Neutrophil (primary cell): ENCODE results near the gene GNS.
A peak's percentile ranks its signal among the peaks of the same experiment; 100 is the strongest.

Experiments used
- H3K27ac ChIP-seq: fragments of 200-600 bp; sonication (generic); 2 replicates; pipeline ENCODE4 v1.5.1; 2016; ENCODE audit warnings: mild to moderate bottlenecking, moderate library complexity
- H3K27me3 ChIP-seq: fragments of 200-600 bp; sonication (generic); 2 replicates; pipeline ENCODE4 v1.6.0; 2016; ENCODE audit warnings: mild to moderate bottlenecking
- H3K36me3 ChIP-seq: fragments of 200-600 bp; sonication (generic); 2 replicates; pipeline ENCODE4 v1.5.1; 2017
- H3K4me1 ChIP-seq, 2 experiments: fragments of 200-600 bp in 1 of 2; sonication (generic) in 1 of 2; 1 replicate in 1 of 2; 2 replicates in 1 of 2; pipeline versions ENCODE4 v1.5.1 to v1.6.1; 2013 to 2016; ENCODE audit warnings: low read depth in 1 of 2, low read length in 1 of 2, mild to moderate bottlenecking in 1 of 2, moderate library complexity in 1 of 2; ENCODE audit not compliant: control insufficient read depth in 1 of 2, insufficient read depth in 1 of 2
- H3K4me3 ChIP-seq, 2 experiments: fragments of 200-600 bp in 1 of 2; sonication (generic) in 1 of 2; 1 replicate in 1 of 2; 2 replicates in 1 of 2; pipeline ENCODE4 v1.5.1; 2013 to 2016; ENCODE audit warnings: low read depth in 1 of 2, low read length in 1 of 2, mild to moderate bottlenecking in 1 of 2, moderate library complexity in 1 of 2
- H3K9me3 ChIP-seq: fragments of 200-600 bp; sonication (generic); 2 replicates; pipeline ENCODE4 v1.5.1; 2016
- TF ChIP-seq, protein P1 (sequence below): fragments of 200-600 bp; sonication (generic); IDR thresholded peaks from 2 replicates; pipeline ENCODE4 v1.5.1; 2016; ENCODE audit warnings: antibody characterized with exemption

GNS gene

DNA sequence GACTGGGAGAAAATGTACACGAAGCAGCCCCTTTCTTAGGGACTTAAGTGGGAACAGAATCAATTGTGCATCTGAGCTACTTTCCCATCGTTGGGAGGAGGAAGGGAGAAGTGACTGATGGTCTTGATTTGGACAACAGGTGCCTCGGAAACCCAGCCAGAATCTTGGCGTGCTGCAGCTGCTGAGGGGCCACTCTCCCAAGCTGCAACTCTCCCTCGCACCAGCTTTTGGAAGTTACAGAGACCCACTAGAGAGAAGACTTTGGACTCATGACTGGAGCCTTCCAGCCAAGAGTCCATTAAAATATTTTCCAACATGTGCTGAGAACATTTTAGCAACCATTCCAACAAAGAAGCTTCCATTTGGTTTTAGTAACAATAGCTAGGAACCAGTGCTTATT lies 52.3 kb downstream of the GNS start:
- Histone ChIP-seq H3K9me3 (no peaks in the 10 kb centered on the region), H3K4me1 (peaks cover 18 to 31% of the 10 kb centered on the region in 2 experiments), H3K27me3 (no peaks in the 10 kb centered on the region), H3K36me3 (peaks cover 18% of the 10 kb centered on the region), H3K27ac (peak overlapping the region; percentile 51), H3K4me3 (no peak overlapping the region)
- TF ChIP-seq, protein P1, sequence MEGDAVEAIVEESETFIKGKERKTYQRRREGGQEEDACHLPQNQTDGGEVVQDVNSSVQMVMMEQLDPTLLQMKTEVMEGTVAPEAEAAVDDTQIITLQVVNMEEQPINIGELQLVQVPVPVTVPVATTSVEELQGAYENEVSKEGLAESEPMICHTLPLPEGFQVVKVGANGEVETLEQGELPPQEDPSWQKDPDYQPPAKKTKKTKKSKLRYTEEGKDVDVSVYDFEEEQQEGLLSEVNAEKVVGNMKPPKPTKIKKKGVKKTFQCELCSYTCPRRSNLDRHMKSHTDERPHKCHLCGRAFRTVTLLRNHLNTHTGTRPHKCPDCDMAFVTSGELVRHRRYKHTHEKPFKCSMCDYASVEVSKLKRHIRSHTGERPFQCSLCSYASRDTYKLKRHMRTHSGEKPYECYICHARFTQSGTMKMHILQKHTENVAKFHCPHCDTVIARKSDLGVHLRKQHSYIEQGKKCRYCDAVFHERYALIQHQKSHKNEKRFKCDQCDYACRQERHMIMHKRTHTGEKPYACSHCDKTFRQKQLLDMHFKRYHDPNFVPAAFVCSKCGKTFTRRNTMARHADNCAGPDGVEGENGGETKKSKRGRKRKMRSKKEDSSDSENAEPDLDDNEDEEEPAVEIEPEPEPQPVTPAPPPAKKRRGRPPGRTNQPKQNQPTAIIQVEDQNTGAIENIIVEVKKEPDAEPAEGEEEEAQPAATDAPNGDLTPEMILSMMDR = no peak

DNA sequence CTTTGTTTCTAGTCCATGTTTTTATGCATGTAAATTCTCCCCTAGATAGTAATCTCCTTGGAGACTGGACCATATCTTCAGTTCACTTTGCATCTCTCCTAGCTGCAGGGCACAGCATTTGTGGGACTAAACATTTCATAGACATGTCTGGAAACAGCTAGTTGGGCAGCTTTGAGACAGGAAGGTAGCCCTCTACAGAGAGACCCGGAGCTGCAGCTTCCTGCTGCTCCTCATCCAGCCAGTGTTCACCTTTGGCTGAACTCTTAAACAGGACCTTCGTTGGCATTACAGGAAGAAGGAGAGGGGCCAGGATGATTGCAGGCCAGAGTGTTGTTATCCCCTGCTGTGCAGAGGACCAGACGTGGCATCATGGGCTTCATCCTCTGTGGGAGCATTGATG lies 52.9 kb downstream of the GNS start:
- TF ChIP-seq, protein P1 = no peak

DNA sequence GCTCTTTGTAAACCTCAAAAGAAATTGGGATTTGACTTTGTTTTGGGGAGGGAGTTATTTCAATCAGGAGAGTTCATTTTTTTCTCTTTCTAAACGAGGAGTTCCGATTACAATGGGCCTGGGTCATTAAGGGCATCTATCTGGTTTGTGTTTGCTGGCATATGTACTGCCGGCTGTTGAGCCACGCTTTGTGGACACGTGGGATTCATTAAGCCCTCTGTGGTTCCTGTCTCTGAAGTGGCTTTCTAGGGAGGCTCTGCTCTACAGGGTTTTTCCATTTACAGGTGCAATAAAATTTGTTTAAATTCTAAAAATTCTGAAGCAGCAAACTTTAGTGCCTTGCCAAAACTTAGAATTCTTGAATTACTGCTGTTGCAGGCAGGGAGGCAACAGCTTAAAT lies 57.9 kb downstream of the GNS start:
- no peaks in the 10 kb centered on the region for H3K27me3 ChIP-seq
- peak overlapping the region; percentile 46 to 47 for H3K4me3 ChIP-seq
- H3K9me3 ChIP-seq = no peaks in the 10 kb centered on the region
- peaks cover 54 to 62% of the 10 kb centered on the region in 2 experiments for H3K4me1 ChIP-seq
- H3K36me3 ChIP-seq = peaks cover 32% of the 10 kb centered on the region
- TF ChIP-seq, protein P1 = no peak
- peak overlapping the region; percentile 95 for H3K27ac ChIP-seq

More for the DNA sequence above, 52.9 kb downstream of the GNS start:
- H3K4me1 ChIP-seq = peaks cover 21 to 37% of the 10 kb centered on the region in 2 experiments
- no peak overlapping the region for H3K4me3 ChIP-seq
- H3K27ac ChIP-seq = peak overlapping the region; percentile 51
- peaks cover 18% of the 10 kb centered on the region for H3K36me3 ChIP-seq
- H3K9me3 ChIP-seq = no peaks in the 10 kb centered on the region
- H3K27me3 ChIP-seq = no peaks in the 10 kb centered on the region

DNA sequence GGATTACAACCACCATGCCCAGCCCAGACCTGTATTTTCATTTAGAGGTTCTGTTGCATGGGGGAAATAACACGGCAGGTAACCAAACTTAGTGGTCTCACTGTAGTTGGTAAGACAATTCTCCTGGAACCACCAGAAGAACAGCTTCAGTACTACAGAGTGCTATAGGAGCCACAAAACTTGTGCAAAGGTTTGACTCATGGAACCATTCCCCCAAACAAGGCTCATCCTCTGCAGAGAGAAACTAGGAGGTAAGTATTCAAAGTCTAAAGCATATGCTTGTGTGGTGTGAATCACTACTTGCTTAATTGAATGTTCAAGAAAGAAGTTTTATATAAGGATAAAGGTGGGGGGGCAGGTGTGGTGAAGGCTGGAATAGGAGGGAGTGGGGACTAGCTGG lies 58.7 kb downstream of the GNS start:
- peak overlapping the region; percentile 95 for H3K27ac ChIP-seq
- H3K36me3 ChIP-seq = peaks cover 40% of the 10 kb centered on the region

DNA sequence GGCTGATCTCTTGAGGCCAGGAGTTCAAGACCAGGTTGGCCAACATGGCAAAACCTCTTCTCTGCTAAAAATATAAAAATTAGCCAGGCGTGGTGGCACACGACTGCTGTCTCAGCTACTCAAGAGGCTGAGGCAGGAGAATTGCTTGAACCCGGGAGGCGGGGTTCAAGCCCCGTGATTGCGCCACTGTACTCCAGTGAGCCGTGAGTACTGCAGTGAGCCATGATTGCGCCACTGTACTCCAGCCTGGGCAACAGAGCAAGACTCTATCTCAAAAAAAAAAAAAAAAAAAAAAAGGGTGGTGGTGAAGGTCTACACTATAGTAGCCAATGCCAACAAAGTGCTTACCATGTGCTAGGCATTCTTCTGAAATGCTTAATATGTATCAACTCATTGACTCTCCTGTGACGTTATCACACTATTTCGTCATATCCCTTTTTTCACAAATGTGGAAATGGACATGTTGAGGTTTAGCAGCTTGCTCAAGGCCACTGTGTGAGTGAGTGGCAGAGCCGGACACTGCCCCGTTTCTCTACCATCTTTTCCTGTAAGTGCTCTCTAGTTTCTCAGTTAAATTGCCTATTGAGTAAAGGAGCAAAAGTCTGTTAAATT lies 59.6 kb downstream of the GNS start:
- Histone ChIP-seq H3K27ac (peak overlapping the region; percentile 95), H3K9me3 (no peaks in the 10 kb centered on the region), H3K4me3 (peak overlapping the region; percentile 46 to 47), H3K4me1 (peaks cover 54 to 59% of the 10 kb centered on the region in 2 experiments), H3K27me3 (no peaks in the 10 kb centered on the region), H3K36me3 (peaks cover 47% of the 10 kb centered on the region)
- TF ChIP-seq, protein P1 = peak; percentile 16

More for the DNA sequence above, 58.7 kb downstream of the GNS start:
- Histone ChIP-seq H3K9me3 (no peaks in the 10 kb centered on the region), H3K27me3 (no peaks in the 10 kb centered on the region), H3K4me1 (peaks cover 54 to 59% of the 10 kb centered on the region in 2 experiments), H3K4me3 (peak overlapping the region; percentile 46 to 47)
- TF ChIP-seq, protein P1 = no peak
